GM12878 (cell line): ENCODE measurements around the gene TMEM250. TPM values are rescaled to one million over a fixed set of nuclear protein-coding genes. Genes with fewer than 3 reads are reported as not detected.

Experiments
- ATAC-seq: fragments of 200-7000 bp; cut with Tn5 transposase; 3 replicates; pipeline ENCODE4 v1.9.1; 2020; ENCODE audit warnings: mild to moderate bottlenecking, moderate library complexity
- BruUV-seq: library from RNA; stranded (reverse); fragments of 400-500 nt; replicated peaks from 2 replicates; lab custom pipeline; 2021; lab: Mats Ljungman, UMichigan
- CTCF ChIA-PET: fragments of 300-600 bp; sonication (Branson Sonifier 250); formaldehyde crosslinking; extraction: SDS; loops from one replicate; lab custom pipeline; 2021; ENCODE audit warnings: inconsistent platforms; lab: Yijun Ruan, JAX
- POLR2A ChIA-PET: fragments of 350-600 bp; formaldehyde crosslinking; extraction: SDS; loops from one replicate; lab custom pipeline; 2021; ENCODE audit warnings: inconsistent platforms; lab: Charles Lee
- RAD21 ChIA-PET: fragments of 300-600 bp; sonication (Branson Sonifier 250); formaldehyde crosslinking; loops from one replicate; lab custom pipeline; 2023; ENCODE audit warnings: antibody characterized with exemption; ENCODE audit not compliant: unreplicated experiment; lab: Charles Lee
- SMC1A ChIA-PET: fragments of 300-600 bp; sonication (Branson Sonifier 250); formaldehyde crosslinking; loops from one replicate; lab custom pipeline; 2023; ENCODE audit not compliant: unreplicated experiment, uncharacterized antibody; lab: Charles Lee
- DNase-seq: peaks from one replicate; pipeline ENCODE4 v3.0.0-alpha.2; 2011; ENCODE audit warnings: low read depth, low spot score
- FAIRE-seq: peaks from 3 replicates; lab custom pipeline; 2011; peaks lifted over from hg19 to GRCh38; lab: Jason Lieb, UNC
- H2AFZ ChIP-seq: 2 replicates; pipeline ENCODE4 v1.6.0; 2011; ENCODE audit warnings: low read depth, low read length, control low read depth; ENCODE audit not compliant: control insufficient read depth
- H3K27ac ChIP-seq: 2 replicates; pipeline ENCODE4 v1.5.1; 2011; ENCODE audit warnings: control low read depth; ENCODE audit not compliant: control insufficient read depth, insufficient read depth
- H3K27me3 ChIP-seq, 2 experiments: replicated peaks in 1 of 2; 2 replicates each; pipeline versions ENCODE4 v1.6.0 to v1.6.1; 2011; ENCODE audit warnings: low read length in 1 of 2; ENCODE audit not compliant: control insufficient read depth in 2 of 2, insufficient read depth in 2 of 2
- H3K36me3 ChIP-seq, 2 experiments: 2 replicates each; pipeline ENCODE4 v1.5.1; 2011; ENCODE audit warnings: low read length in 1 of 2; ENCODE audit not compliant: control insufficient read depth in 2 of 2, insufficient read depth in 2 of 2
- H3K4me1 ChIP-seq: 2 replicates; pipeline ENCODE4 v1.6.1; 2011; ENCODE audit warnings: mild to moderate bottlenecking, low read length, moderate library complexity, mixed read lengths; ENCODE audit not compliant: control insufficient read depth, insufficient read depth
- H3K4me2 ChIP-seq: 2 replicates; pipeline ENCODE4 v1.6.0; 2011; ENCODE audit warnings: control low read depth; ENCODE audit not compliant: control insufficient read depth, insufficient read depth
- H3K4me3 ChIP-seq: fragments of 200-600 bp; sonication (generic); 2 replicates; pipeline ENCODE4 v1.5.1; 2016
- H3K79me2 ChIP-seq: 2 replicates; pipeline ENCODE4 v1.6.0; 2011; ENCODE audit warnings: low read length; ENCODE audit not compliant: control insufficient read depth, insufficient read depth
- H3K9ac ChIP-seq: 2 replicates; pipeline ENCODE4 v1.8.0; 2011; ENCODE audit warnings: low read length, control low read depth, mixed read lengths; ENCODE audit not compliant: control insufficient read depth, insufficient read depth
- H3K9me3 ChIP-seq: replicated peaks from 3 replicates; pipeline ENCODE4 v1.5.1; 2011; ENCODE audit warnings: mild to moderate bottlenecking, low read length; ENCODE audit not compliant: control insufficient read depth, insufficient read depth
- H4K20me1 ChIP-seq: 2 replicates; pipeline ENCODE4 v1.6.0; 2011; ENCODE audit not compliant: control insufficient read depth, insufficient read depth
- BCL11A ChIP-seq: IDR thresholded peaks from 2 replicates; pipeline ENCODE4 v1.6.1; 2011; ENCODE audit warnings: low read depth, low read length
- BRCA1 ChIP-seq: IDR thresholded peaks from 2 replicates; pipeline ENCODE4 v1.6.1; 2011; ENCODE audit warnings: low read depth, low read length, improper control_type of control experiment
- CHD2 ChIP-seq: IDR thresholded peaks from 2 replicates; pipeline ENCODE4 v1.6.1; 2011; ENCODE audit warnings: low read depth, low read length, improper control_type of control experiment, borderline replicate concordance
- EED ChIP-seq: sonication (generic); IDR thresholded peaks from 2 replicates; pipeline ENCODE4 v1.6.1; 2016; ENCODE audit warnings: antibody characterized with exemption, low read depth
- FOXK2 ChIP-seq: fragments of 450-650 bp; IDR thresholded peaks from 2 replicates; pipeline ENCODE4 v1.6.1; 2017; ENCODE audit warnings: mild to moderate bottlenecking, moderate library complexity
- IKZF2 ChIP-seq, 2 experiments: fragments of 450-650 bp; IDR thresholded peaks; 2 replicates each; pipeline ENCODE4 v1.6.1; 2017; ENCODE audit warnings: mild to moderate bottlenecking in 2 of 2, moderate library complexity in 2 of 2
- MLLT1 ChIP-seq: fragments of 450-650 bp; IDR thresholded peaks from 2 replicates; pipeline ENCODE4 v1.6.1; 2016; ENCODE audit warnings: mild to moderate bottlenecking
- MYC ChIP-seq: IDR thresholded peaks from 2 replicates; pipeline ENCODE4 v1.6.1; 2011; ENCODE audit warnings: mild to moderate bottlenecking, low read length, moderate library complexity, inconsistent platforms; ENCODE audit not compliant: insufficient read depth, insufficient replicate concordance, insufficient read length, severe bottlenecking
- NR2F1 ChIP-seq: fragments of 450-650 bp; conservative IDR thresholded peaks from 2 replicates; pipeline ENCODE4 v1.6.1; 2017; ENCODE audit warnings: mild to moderate bottlenecking
- SKIL ChIP-seq: fragments of 450-650 bp; IDR thresholded peaks from 2 replicates; pipeline ENCODE4 v1.6.1; 2017; ENCODE audit warnings: mild to moderate bottlenecking, low read depth, inconsistent platforms; ENCODE audit not compliant: poor library complexity, severe bottlenecking
- SMARCA5 ChIP-seq: fragments of 450-650 bp; IDR thresholded peaks from 2 replicates; pipeline ENCODE4 v1.6.1; 2017; ENCODE audit warnings: mild to moderate bottlenecking
- TBL1XR1 ChIP-seq: IDR thresholded peaks from 2 replicates; pipeline ENCODE4 v1.6.1; 2012; ENCODE audit warnings: low read depth, low read length, improper control_type of control experiment
- YBX1 ChIP-seq: fragments of 450-650 bp; IDR thresholded peaks from 2 replicates; pipeline ENCODE4 v1.6.1; 2016; ENCODE audit warnings: antibody characterized with exemption
- ZBED1 ChIP-seq: IDR thresholded peaks from 2 replicates; pipeline ENCODE4 v1.6.1; 2016; ENCODE audit warnings: borderline replicate concordance
- ZNF24 ChIP-seq: fragments of 450-650 bp; IDR thresholded peaks from 2 replicates; pipeline ENCODE4 v1.6.1; 2017; ENCODE audit warnings: antibody characterized with exemption, mild to moderate bottlenecking
- WGBS: methylation state at CpG from one replicate; pipeline ENCODE4 v1.1.6; 2016; ENCODE audit warnings: low lambda C conversion rate; ENCODE audit not compliant: insufficient replicate concordance, insufficient coverage; ENCODE audit errors: missing lambda C conversion rate; 5-methylcytosine and 5-hydroxymethylcytosine counted together
- in situ Hi-C: fragments of 300-500 bp; cut with MboI; formaldehyde crosslinking; loops from 9 replicates; pipeline ENCODE4 v1.14.3; 2018; ENCODE audit warnings: mixed read lengths
- intact Hi-C: fragments of 100-400 bp; cut with micrococcal nuclease; formaldehyde crosslinking; loops from one replicate; pipeline ENCODE4 v1.14.2; 2022; ENCODE audit not compliant: unreplicated experiment
- polyA plus RNA-seq, 11 experiments: library from polyadenylated mRNA; depleted of rRNA in 4 of 11; unstranded in 6 of 11; stranded (reverse) in 5 of 11; fragments of >200 nt; fragmentation: Nextera tagmentation in 4 of 11; fragmentation: Illumina TruSeq in 1 of 11; extraction: Ambion mirVana in 4 of 11; extraction: Trizol in 1 of 11; gene quantifications; 1 replicate in 1 of 11; 2 replicates in 10 of 11; pipeline versions ENCODE4 v1.2.1 to v1.2.3, GENCODE V29; 2011 to 2016; ENCODE audit warnings: inconsistent platforms in 2 of 11, missing spikeins in 2 of 11, low read depth in 1 of 11
- total RNA-seq, 4 experiments: library from RNA; depleted of rRNA in 3 of 4; stranded (reverse); fragments of >200 nt in 3 of 4; fragmentation: Illumina TruSeq in 1 of 4; extraction: Trizol in 1 of 4; gene quantifications; 2 replicates each; pipeline versions ENCODE4 v1.2.1 to v1.2.3, GENCODE V29; 2013 to 2021

TMEM250 gene
- total and polyA plus RNA-seq, 10 of the 15 experiments (the other 5 are each of a cell fraction or from before 2014, with no cell fraction given): 0.39 to 39.9 (median 8.5) TPM

DNA sequence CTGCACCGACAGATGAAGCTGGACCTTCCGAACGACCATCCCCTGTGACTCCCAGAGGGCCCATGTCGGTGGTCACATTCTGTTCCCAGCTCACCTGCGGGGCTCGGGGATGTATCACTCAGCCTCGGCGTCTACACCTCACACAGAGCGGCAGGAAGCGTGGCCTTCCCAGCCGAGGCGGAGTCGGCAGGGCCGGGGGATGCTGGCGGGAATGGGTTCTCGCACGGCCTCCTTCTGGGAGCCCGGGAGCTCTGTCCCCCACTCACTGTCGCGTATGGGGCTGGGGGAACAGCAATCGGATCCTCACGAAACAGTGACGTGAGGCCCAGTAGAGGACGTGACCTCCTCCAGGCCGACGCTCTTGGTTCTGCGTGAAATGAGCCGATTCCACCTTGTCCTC, 44.0 kb downstream of the TMEM250 start:
- H3K4me1 ChIP-seq: no peaks in the 10 kb centered on the region
- no peak overlapping the region for H3K4me2 ChIP-seq
- TF ChIP-seq TBL1XR1 (no peak), FOXK2 (no peak), SKIL (no peak), NR2F1 (no peak), ZBED1 (no peak), IKZF2 (IDR thresholded peaks at IDR 0.05) (no peak), MLLT1 (no peak), MYC (no peak), YBX1 (no peak), BCL11A (no peak), BRCA1 (no peak), ZNF24 (no peak), EED (no peak), SMARCA5 (no peak), CHD2 (no peak)
- TF ChIP-seq, all 136 proteins: peak for 0
- ChIA-PET RAD21 (no interaction called here), CTCF (no interaction called here), POLR2A (no interaction called here), SMC1A (no interaction called here)
- H3K27ac ChIP-seq: no peak overlapping the region
- in situ Hi-C loops: no loop called here
- DNase-seq: no peak
- peaks cover 0 to 2% of the 10 kb centered on the region in 2 experiments; a peak in 2 of 4 replicates for H3K36me3 ChIP-seq
- intact Hi-C loops: no loop called here
- no peak for ATAC-seq
- H3K27me3 ChIP-seq: no peaks in the 10 kb centered on the region
- no peak overlapping the region for H2AFZ ChIP-seq
- no peaks in the 10 kb centered on the region for H3K79me2 ChIP-seq
- WGBS: 94% methylated on average over 27 of the region's 28 CpGs
- no peaks in the 10 kb centered on the region for H3K9me3 ChIP-seq
- BruUV-seq: no TSS peak
- no peak overlapping the region for H3K9ac ChIP-seq
- H3K4me3 ChIP-seq: no peak overlapping the region
- no peaks in the 10 kb centered on the region for H4K20me1 ChIP-seq
- no peak for FAIRE-seq

Other genes with a start within 250 kb of the TMEM250 start
Only the 7 nearest of the 8 such genes appear.
- 16.5 and 16.6 TPM in 2 replicates for gene CAMSAP1, start 211.3 kb downstream of the TMEM250 start, total RNA-seq (2014; rRNA removed)
- gene CAMSAP1, start 211.3 kb downstream of the TMEM250 start, total RNA-seq (2014; rRNA removed; fragmentation: Illumina TruSeq; extraction: Trizol): 12.2 and 12.3 TPM in 2 replicates
- 24.7 and 32.8 TPM in 2 replicates for gene CAMSAP1, start 211.3 kb downstream of the TMEM250 start, total RNA-seq (2021)
- gene CAMSAP1, start 211.3 kb downstream of the TMEM250 start, polyA plus RNA-seq (2011; rRNA removed): 5.3 and 5.9 TPM in 2 replicates
- gene CAMSAP1, start 211.3 kb downstream of the TMEM250 start, polyA plus RNA-seq (2014; fragmentation: Illumina TruSeq; extraction: Trizol): 8.0 and 10.1 TPM in 2 replicates
- 1 to 10 TPM; 1.8 to 2.0 TPM for gene CAMSAP1, start 211.3 kb downstream of the TMEM250 start, polyA plus RNA-seq (2014; fragmentation: Nextera tagmentation; extraction: Ambion mirVana)
- gene CAMSAP1, start 211.3 kb downstream of the TMEM250 start, polyA plus RNA-seq (2014; rRNA removed): 10.3 and 12.5 TPM in 2 replicates
- gene CAMSAP1, start 211.3 kb downstream of the TMEM250 start, polyA plus RNA-seq (2016; fragmentation: Nextera tagmentation; extraction: Ambion mirVana): 1 to 10 TPM; 1.4 to 4.2 TPM
- gene UBAC1, start 157.5 kb downstream of the TMEM250 start, total RNA-seq (2014; rRNA removed): 45.4 and 48.0 TPM in 2 replicates
- gene UBAC1, start 157.5 kb downstream of the TMEM250 start, total RNA-seq (2014; rRNA removed; fragmentation: Illumina TruSeq; extraction: Trizol): 27.6 and 30.9 TPM in 2 replicates
- 38.2 and 40.1 TPM in 2 replicates for gene UBAC1, start 157.5 kb downstream of the TMEM250 start, total RNA-seq (2021)
- 45.4 and 53.5 TPM in 2 replicates for gene UBAC1, start 157.5 kb downstream of the TMEM250 start, polyA plus RNA-seq (2011; rRNA removed)
- gene UBAC1, start 157.5 kb downstream of the TMEM250 start, polyA plus RNA-seq (2014; fragmentation: Illumina TruSeq; extraction: Trizol): 10.0 and 25.3 TPM in 2 replicates
- 10 to 100 TPM; 16.7 to 20.7 TPM for gene UBAC1, start 157.5 kb downstream of the TMEM250 start, polyA plus RNA-seq (2014; fragmentation: Nextera tagmentation; extraction: Ambion mirVana)
- 54.6 and 57.6 TPM in 2 replicates for gene UBAC1, start 157.5 kb downstream of the TMEM250 start, polyA plus RNA-seq (2014; rRNA removed)
- gene UBAC1, start 157.5 kb downstream of the TMEM250 start, polyA plus RNA-seq (2016; fragmentation: Nextera tagmentation; extraction: Ambion mirVana): 10 to 100 TPM; 36.9 to 41.1 TPM
- gene NACC2, start 23.6 kb downstream of the TMEM250 start, total RNA-seq (2014; rRNA removed): 7.9 and 9.1 TPM in 2 replicates
- gene NACC2, start 23.6 kb downstream of the TMEM250 start, total RNA-seq (2014; rRNA removed; fragmentation: Illumina TruSeq; extraction: Trizol): 3.5 and 3.8 TPM in 2 replicates
- gene NACC2, start 23.6 kb downstream of the TMEM250 start, total RNA-seq (2021): 14.2 and 14.7 TPM in 2 replicates
- gene NACC2, start 23.6 kb downstream of the TMEM250 start, polyA plus RNA-seq (2011; rRNA removed): 3.5 and 5.4 TPM in 2 replicates
- 2.0 and 3.1 TPM in 2 replicates for gene NACC2, start 23.6 kb downstream of the TMEM250 start, polyA plus RNA-seq (2014; fragmentation: Illumina TruSeq; extraction: Trizol)
- 1 to 10 TPM in 1 of 2 experiments, under 1 TPM in 1; 0.66 to 1.0 TPM for gene NACC2, start 23.6 kb downstream of the TMEM250 start, polyA plus RNA-seq (2014; fragmentation: Nextera tagmentation; extraction: Ambion mirVana)
- 7.5 and 9.4 TPM in 2 replicates for gene NACC2, start 23.6 kb downstream of the TMEM250 start, polyA plus RNA-seq (2014; rRNA removed)
- gene NACC2, start 23.6 kb downstream of the TMEM250 start, polyA plus RNA-seq (2016; fragmentation: Nextera tagmentation; extraction: Ambion mirVana): 1 to 10 TPM; 2.7 to 2.9 TPM
- gene LHX3, start 86.3 kb upstream of the TMEM250 start, total RNA-seq (2014; rRNA removed): not detected in 2 replicates
- gene LHX3, start 86.3 kb upstream of the TMEM250 start, total RNA-seq (2014; rRNA removed; fragmentation: Illumina TruSeq; extraction: Trizol): not detected in 2 replicates
- gene LHX3, start 86.3 kb upstream of the TMEM250 start, total RNA-seq (2021): not detected in 2 replicates
- gene LHX3, start 86.3 kb upstream of the TMEM250 start, polyA plus RNA-seq (2011; rRNA removed): not detected in 2 replicates
- not detected in 2 replicates for gene LHX3, start 86.3 kb upstream of the TMEM250 start, polyA plus RNA-seq (2014; fragmentation: Illumina TruSeq; extraction: Trizol)
- gene LHX3, start 86.3 kb upstream of the TMEM250 start, polyA plus RNA-seq (2014; fragmentation: Nextera tagmentation; extraction: Ambion mirVana): not detected
- gene LHX3, start 86.3 kb upstream of the TMEM250 start, polyA plus RNA-seq (2014; rRNA removed): not detected in 2 replicates
- gene LHX3, start 86.3 kb upstream of the TMEM250 start, polyA plus RNA-seq (2016; fragmentation: Nextera tagmentation; extraction: Ambion mirVana): not detected
- 9.0 and 10.1 TPM in 2 replicates for gene QSOX2, start 126.9 kb upstream of the TMEM250 start, total RNA-seq (2014; rRNA removed)
- gene QSOX2, start 126.9 kb upstream of the TMEM250 start, total RNA-seq (2014; rRNA removed; fragmentation: Illumina TruSeq; extraction: Trizol): 7.1 and 7.8 TPM in 2 replicates
- 15.8 and 16.1 TPM in 2 replicates for gene QSOX2, start 126.9 kb upstream of the TMEM250 start, total RNA-seq (2021)
- gene QSOX2, start 126.9 kb upstream of the TMEM250 start, polyA plus RNA-seq (2011; rRNA removed): 11.4 and 15.4 TPM in 2 replicates
- 7.2 and 9.3 TPM in 2 replicates for gene QSOX2, start 126.9 kb upstream of the TMEM250 start, polyA plus RNA-seq (2014; fragmentation: Illumina TruSeq; extraction: Trizol)
- 1 to 10 TPM in 1 of 2 experiments, under 1 TPM in 1; 0.34 to 1.5 TPM for gene QSOX2, start 126.9 kb upstream of the TMEM250 start, polyA plus RNA-seq (2014; fragmentation: Nextera tagmentation; extraction: Ambion mirVana)
- gene QSOX2, start 126.9 kb upstream of the TMEM250 start, polyA plus RNA-seq (2014; rRNA removed): 13.1 and 15.1 TPM in 2 replicates
- 1 to 10 TPM in 1 of 2 experiments, under 1 TPM in 1; 0.45 to 2.1 TPM for gene QSOX2, start 126.9 kb upstream of the TMEM250 start, polyA plus RNA-seq (2016; fragmentation: Nextera tagmentation; extraction: Ambion mirVana)
- gene CCDC187, start 185.2 kb upstream of the TMEM250 start, total RNA-seq (2014; rRNA removed): 0.11 and 0.23 TPM in 2 replicates
- not detected in 2 replicates for gene CCDC187, start 185.2 kb upstream of the TMEM250 start, total RNA-seq (2014; rRNA removed; fragmentation: Illumina TruSeq; extraction: Trizol)
- 0.08 TPM in 1 of 2 replicates, not detected in the other for gene CCDC187, start 185.2 kb upstream of the TMEM250 start, total RNA-seq (2021)
- gene CCDC187, start 185.2 kb upstream of the TMEM250 start, polyA plus RNA-seq (2011; rRNA removed): 0.01 and 0.04 TPM in 2 replicates
- not detected in 2 replicates for gene CCDC187, start 185.2 kb upstream of the TMEM250 start, polyA plus RNA-seq (2014; fragmentation: Illumina TruSeq; extraction: Trizol)
- not detected for gene CCDC187, start 185.2 kb upstream of the TMEM250 start, polyA plus RNA-seq (2014; fragmentation: Nextera tagmentation; extraction: Ambion mirVana)
- gene CCDC187, start 185.2 kb upstream of the TMEM250 start, polyA plus RNA-seq (2014; rRNA removed): not detected in 2 replicates
- under 1 TPM in 1 of 2 experiments, not detected in 1; 0.04 TPM for gene CCDC187, start 185.2 kb upstream of the TMEM250 start, polyA plus RNA-seq (2016; fragmentation: Nextera tagmentation; extraction: Ambion mirVana)
- gene GPSM1, start 208.7 kb upstream of the TMEM250 start, total RNA-seq (2014; rRNA removed): not detected in 2 replicates
- not detected in 2 replicates for gene GPSM1, start 208.7 kb upstream of the TMEM250 start, total RNA-seq (2014; rRNA removed; fragmentation: Illumina TruSeq; extraction: Trizol)
- 0.10 TPM in 1 of 2 replicates, not detected in the other for gene GPSM1, start 208.7 kb upstream of the TMEM250 start, total RNA-seq (2021)
- 0.04 and 0.10 TPM in 2 replicates for gene GPSM1, start 208.7 kb upstream of the TMEM250 start, polyA plus RNA-seq (2011; rRNA removed)
- not detected in 2 replicates for gene GPSM1, start 208.7 kb upstream of the TMEM250 start, polyA plus RNA-seq (2014; fragmentation: Illumina TruSeq; extraction: Trizol)
- gene GPSM1, start 208.7 kb upstream of the TMEM250 start, polyA plus RNA-seq (2014; fragmentation: Nextera tagmentation; extraction: Ambion mirVana): not detected
- 0.04 TPM in 2 replicates for gene GPSM1, start 208.7 kb upstream of the TMEM250 start, polyA plus RNA-seq (2014; rRNA removed)
- not detected for gene GPSM1, start 208.7 kb upstream of the TMEM250 start, polyA plus RNA-seq (2016; fragmentation: Nextera tagmentation; extraction: Ambion mirVana)